HepG2 (cell line): ENCODE data around the gene FBXO41. TPM values are rescaled to one million over a fixed set of nuclear protein-coding genes. Genes with fewer than 3 reads are reported as not detected.

Experiments used
- ATAC-seq: fragments of 200-7000 bp; cut with Tn5 transposase; 3 replicates; pipeline ENCODE4 v1.9.1; 2020; ENCODE audit warnings: mild to moderate bottlenecking, moderate library complexity
- BruUV-seq: library from RNA; stranded (reverse); fragments of 400-500 nt; replicated peaks from 2 replicates; lab custom pipeline; 2021; lab: Mats Ljungman, UMichigan
- CTCF ChIA-PET: fragments of 300-600 bp; formaldehyde crosslinking; extraction: SDS; loops from one replicate; lab custom pipeline; 2021; ENCODE audit warnings: low total read pairs, inconsistent platforms, low intra/inter-chr PET ratio; lab: Yijun Ruan, JAX
- POLR2A ChIA-PET: fragments of 350-600 bp; sonication (Branson Sonifier 250); formaldehyde crosslinking; loops from one replicate; lab custom pipeline; 2020; ENCODE audit warnings: antibody characterized with exemption, inconsistent platforms; lab: Yijun Ruan, JAX
- DNase-seq: peaks from one replicate; pipeline ENCODE4 v3.0.0-alpha.2; 2015; ENCODE audit warnings: low spot score
- FAIRE-seq: peaks from 3 replicates; lab custom pipeline; 2011; peaks lifted over from hg19 to GRCh38; lab: Jason Lieb, UNC
- H2AFZ ChIP-seq: one replicate; pipeline ENCODE4 v1.6.1; 2011; ENCODE audit warnings: low read length, inconsistent platforms
- H3K27ac ChIP-seq: fragments of 300-600 bp; 3 replicates; pipeline ENCODE4 v1.8.0; 2011; ENCODE audit warnings: mixed run types, mild to moderate bottlenecking, mixed read lengths, low read length, inconsistent platforms; ENCODE audit not compliant: insufficient read depth; ENCODE audit errors: extremely low read length
- H3K27me3 ChIP-seq, 2 experiments: fragments of 200-600 bp in 1 of 2; 2 replicates in 1 of 2; 3 replicates in 1 of 2; pipeline versions ENCODE4 v1.6.0 to v1.8.0; 2011; ENCODE audit warnings: low read length in 2 of 2, mild to moderate bottlenecking in 2 of 2, moderate library complexity in 2 of 2, inconsistent platforms in 1 of 2; ENCODE audit not compliant: insufficient read depth in 2 of 2, control insufficient read depth in 1 of 2
- H3K36me3 ChIP-seq, 2 experiments: fragments of 200-600 bp in 1 of 2; replicated peaks in 1 of 2; 2 replicates in 1 of 2; 3 replicates in 1 of 2; pipeline versions ENCODE4 v1.5.1 to v1.8.0; 2011; ENCODE audit warnings: low read length in 2 of 2, inconsistent platforms in 1 of 2; ENCODE audit not compliant: insufficient read depth in 2 of 2, control insufficient read depth in 1 of 2
- H3K4me1 ChIP-seq: 2 replicates; pipeline ENCODE4 v1.5.1; 2012; ENCODE audit warnings: low read length, inconsistent platforms; ENCODE audit not compliant: insufficient read depth
- H3K4me2 ChIP-seq: 2 replicates; pipeline ENCODE4 v1.6.0; 2011; ENCODE audit warnings: low read depth, low read length, inconsistent platforms
- H3K4me3 ChIP-seq, 3 experiments: fragments of 200-600 bp in 1 of 3; sonication (generic), shearing (Covaris generic) in 1 of 3; replicated peaks in 1 of 3; 2 replicates each; pipeline ENCODE4 v1.5.1; 2011 to 2016; ENCODE audit warnings: low read length in 3 of 3, inconsistent platforms in 2 of 3, low read depth in 2 of 3, mild to moderate bottlenecking in 2 of 3, control low read depth in 1 of 3, mixed read lengths in 1 of 3; ENCODE audit not compliant: insufficient read depth in 1 of 3
- H3K79me2 ChIP-seq: one replicate; pipeline ENCODE4 v1.6.1; 2011; ENCODE audit warnings: low read length, inconsistent platforms; ENCODE audit not compliant: insufficient read depth
- H3K9ac ChIP-seq: 2 replicates; pipeline ENCODE4 v1.6.0; 2011; ENCODE audit warnings: mild to moderate bottlenecking, low read depth, low read length, inconsistent platforms; ENCODE audit not compliant: insufficient read depth
- H3K9me3 ChIP-seq: 2 replicates; pipeline ENCODE4 v1.5.1; 2012; ENCODE audit warnings: mild to moderate bottlenecking, low read length
- H4K20me1 ChIP-seq: 2 replicates; pipeline ENCODE4 v1.6.0; 2011; ENCODE audit warnings: inconsistent platforms, mild to moderate bottlenecking, low read length, moderate library complexity; ENCODE audit not compliant: insufficient read depth
- ARHGAP35 ChIP-seq: sonication (generic); formaldehyde crosslinking; IDR thresholded peaks from 2 replicates; pipeline ENCODE4 v1.9.0; 2022; ENCODE audit warnings: mild to moderate bottlenecking, inconsistent platforms, moderate library complexity, missing genetic modification reagents, borderline replicate concordance
- CENPBD1 ChIP-seq: sonication (generic); formaldehyde crosslinking; IDR thresholded peaks from 2 replicates; pipeline ENCODE4 v1.8.0; 2022; ENCODE audit warnings: missing genetic modification reagents, low read depth, mild to moderate bottlenecking, borderline replicate concordance
- CREB1 ChIP-seq, 2 experiments: fragments of 450-650 bp in 1 of 2; IDR thresholded peaks; 2 replicates each; pipeline ENCODE4 v1.6.1; 2016 to 2017; ENCODE audit warnings: control low read depth in 1 of 2, mild to moderate bottlenecking in 1 of 2, missing compliant biosample characterization in 1 of 2, missing genetic modification characterization in 1 of 2
- FOXA1 ChIP-seq, 2 experiments: fragments of 450-650 bp in 1 of 2; sonication (generic) in 1 of 2; formaldehyde crosslinking in 1 of 2; IDR thresholded peaks; 2 replicates each; pipeline versions ENCODE4 v1.4.0 to v1.6.1; 2016 to 2020; ENCODE audit warnings: missing genetic modification reagents in 1 of 2
- HNRNPK ChIP-seq: fragments of 200-400 bp; formaldehyde crosslinking; IDR thresholded peaks from 2 replicates; pipeline ENCODE4 v1.6.1; 2018; ENCODE audit warnings: low read length, low read depth, moderate library complexity, mild to moderate bottlenecking; ENCODE audit not compliant: poor library complexity, severe bottlenecking
- NBN ChIP-seq: fragments of 450-650 bp; conservative IDR thresholded peaks from 2 replicates; pipeline ENCODE4 v1.6.1; 2017
- NFYC ChIP-seq: IDR thresholded peaks from 2 replicates; pipeline ENCODE4 v1.6.1; 2016; ENCODE audit warnings: missing genetic modification reagents, missing compliant biosample characterization
- RELA ChIP-seq: sonication (generic); formaldehyde crosslinking; IDR thresholded peaks from 2 replicates; pipeline ENCODE4 v1.4.0; 2020; ENCODE audit warnings: missing genetic modification reagents
- THAP9 ChIP-seq: sonication (generic); formaldehyde crosslinking; IDR thresholded peaks from 2 replicates; pipeline ENCODE4; 2020; ENCODE audit warnings: missing genetic modification reagents, mild to moderate bottlenecking, borderline replicate concordance
- ZBTB25 ChIP-seq: IDR thresholded peaks from 2 replicates; pipeline ENCODE4 v1.6.1; 2018; ENCODE audit warnings: missing genetic modification reagents
- ZNF343 ChIP-seq: sonication (generic); formaldehyde crosslinking; IDR thresholded peaks from 2 replicates; pipeline ENCODE4 v1.4.0; 2020; ENCODE audit warnings: mild to moderate bottlenecking, missing genetic modification reagents
- ZNF382 ChIP-seq: sonication (generic); formaldehyde crosslinking; IDR thresholded peaks from 2 replicates; pipeline ENCODE4 v1.5.0; 2020; ENCODE audit warnings: missing genetic modification reagents, mild to moderate bottlenecking, borderline replicate concordance
- ZNF503 ChIP-seq: sonication (generic); formaldehyde crosslinking; IDR thresholded peaks from 2 replicates; pipeline ENCODE4 v1.4.0; 2020; ENCODE audit warnings: missing genetic modification reagents
- ZNF713 ChIP-seq: sonication (generic); formaldehyde crosslinking; IDR thresholded peaks from 2 replicates; pipeline ENCODE4 v1.4.0; 2020; ENCODE audit warnings: mild to moderate bottlenecking, missing genetic modification reagents
- ZNF792 ChIP-seq: IDR thresholded peaks from 2 replicates; pipeline ENCODE4 v1.6.1; 2016
- WGBS: methylation state at CpG from one replicate; pipeline ENCODE4 v1.1.6; 2017; ENCODE audit warnings: low lambda C conversion rate; 5-methylcytosine and 5-hydroxymethylcytosine counted together
- in situ Hi-C: cut with HindIII; loops from 2 replicates; pipeline ENCODE4 v1.10.0; 2017; ENCODE audit warnings: low pct_unique_long_range_greater_than_20kb; ENCODE audit not compliant: extremely low pct_ligation_motif_present
- intact Hi-C: fragments of 100-400 bp; cut with micrococcal nuclease; formaldehyde crosslinking; loops from one replicate; pipeline ENCODE4 v1.10.0; 2022; ENCODE audit not compliant: unreplicated experiment
- polyA plus RNA-seq, 8 experiments: library from polyadenylated mRNA; depleted of rRNA in 3 of 8; stranded (reverse) in 7 of 8; unstranded in 1 of 8; fragments of >200 nt; fragmentation: Illumina TruSeq in 4 of 8; extraction: Trizol in 4 of 8; gene quantifications; 2 replicates each; pipeline versions ENCODE4 v1.2.1 to v1.2.3, GENCODE V29; 2011 to 2016; ENCODE audit warnings: low read depth in 4 of 8, missing spikeins in 1 of 8, mixed read lengths in 1 of 8; ENCODE audit not compliant: insufficient read depth in 1 of 8
- total RNA-seq, 5 experiments: library from RNA; depleted of rRNA; stranded (reverse); fragments of >200 nt; fragmentation: Illumina TruSeq; extraction: Trizol; gene quantifications; 2 replicates each; pipeline ENCODE4 v1.2.3, GENCODE V29; 2016; ENCODE audit warnings: low read depth in 1 of 5

FBXO41 gene
- total and polyA plus RNA-seq, 2 of the 13 experiments (the other 11 are each of a cell fraction or from before 2014, with no cell fraction given), result 4.2 to 10.3 TPM

GRCh38 chr2:73243884-73244570 lies 40.3 kb downstream of the FBXO41 start:
- no peak overlapping the region for H3K4me3 ChIP-seq
- H3K27ac ChIP-seq, result no peak overlapping the region
- no peak overlapping the region for H2AFZ ChIP-seq
- peaks cover 29% of the 10 kb centered on the region for H3K4me1 ChIP-seq
- H3K9me3 ChIP-seq, result no peaks in the 10 kb centered on the region
- peaks cover 29% of the 10 kb centered on the region for H3K79me2 ChIP-seq
- TF ChIP-seq ARHGAP35 (no peak), ZNF382 (no peak), CENPBD1 (CRISPR knock-in tag) (no peak), HNRNPK (no peak), NFYC (CRISPR knock-in tag) (no peak), THAP9 (CRISPR knock-in tag) (no peak), CREB1 (IDR thresholded peaks at IDR 0.05) (no peak), CREB1 (CRISPR knock-in tag; IDR thresholded peaks at IDR 0.05) (no peak), ZNF713 (CRISPR knock-in tag) (no peak), ZBTB25 (CRISPR knock-in tag) (no peak), ZNF343 (CRISPR knock-in tag) (no peak), NBN (no peak), ZNF792 (CRISPR knock-in tag) (no peak), ZNF503 (no peak), RELA (no peak), FOXA1 (IDR thresholded peaks at IDR 0.05) (no peak), FOXA1 (CRISPR knock-in tag; IDR thresholded peaks at IDR 0.05) (no peak)
- no peaks in the 10 kb centered on the region for H3K27me3 ChIP-seq
- ChIA-PET CTCF (no interaction called here), POLR2A (interaction anchor here (1.0 to 3.8 kb wide), 3 partner anchors 8 to 31 kb away, joined by 3 to 22 read pairs (median 5); partner anchors contain the start of genes CCT7 and PRADC1)
- WGBS, result 93% methylated on average over 5 of the region's 5 CpGs
- no peak overlapping the region for H3K4me2 ChIP-seq
- ATAC-seq (no peak), DNase-seq (no peak), FAIRE-seq (no peak)
- peaks cover 61 to 97% of the 10 kb centered on the region in 2 experiments for H3K36me3 ChIP-seq
- no TSS peak for BruUV-seq
- in situ Hi-C loops (no loop called here), intact Hi-C loops (no loop called here)
- H4K20me1 ChIP-seq, result peaks cover 12% of the 10 kb centered on the region; the same call in 1 of the 2 replicates
- H3K9ac ChIP-seq, result no peak overlapping the region
